K562 (cell line): ENCODE data around the gene JUNB. TPM values are rescaled to one million over a fixed set of nuclear protein-coding genes. Genes with fewer than 3 reads are reported as not detected.
A peak's percentile ranks its signal among the peaks of the same experiment; 100 is the strongest.

Source experiments
- AFF1 ChIP-seq, 2 experiments: fragments of 450-650 bp; IDR thresholded peaks; 2 replicates each; pipeline ENCODE4 v1.6.1; 2018; ENCODE audit warnings: mild to moderate bottlenecking in 2 of 2, low read depth in 1 of 2; ENCODE audit not compliant: partially characterized antibody in 2 of 2
- ARNT ChIP-seq, 2 experiments: fragments of 450-650 bp; IDR thresholded peaks; 2 replicates each; pipeline ENCODE4 v1.6.1; 2016; ENCODE audit warnings: mild to moderate bottlenecking in 1 of 2
- DACH1 ChIP-seq: fragments of 450-650 bp; IDR thresholded peaks from 2 replicates; pipeline ENCODE4 v1.6.1; 2018; ENCODE audit not compliant: partially characterized antibody
- E2F8 ChIP-seq: fragments of 450-650 bp; IDR thresholded peaks from 2 replicates; pipeline ENCODE4 v1.7.1; 2018; ENCODE audit warnings: mild to moderate bottlenecking, low read depth; ENCODE audit not compliant: partially characterized antibody
- HEY1 ChIP-seq: fragments of 250-450 bp; sonication (Bioruptor Pico); IDR thresholded peaks from 2 replicates; pipeline ENCODE4 v1.5.0; 2020; ENCODE audit warnings: mild to moderate bottlenecking, moderate library complexity, borderline replicate concordance
- HNRNPL ChIP-seq: fragments of 200-400 bp; formaldehyde crosslinking; IDR thresholded peaks from 2 replicates; pipeline ENCODE4 v1.6.1; 2017; ENCODE audit warnings: low read depth, mild to moderate bottlenecking, low read length
- MBD2 ChIP-seq: sonication (generic); IDR thresholded peaks from 2 replicates; pipeline ENCODE4 v1.6.1; 2016; ENCODE audit warnings: low read depth, borderline replicate concordance
- PCBP1 ChIP-seq: fragments of 200-400 bp; formaldehyde crosslinking; IDR thresholded peaks from 2 replicates; pipeline ENCODE4 v1.6.1; 2018; ENCODE audit warnings: mild to moderate bottlenecking, low read depth, low read length; ENCODE audit not compliant: poor library complexity, severe bottlenecking
- SMAD1 ChIP-seq: fragments of 150-350 bp; IDR thresholded peaks from 2 replicates; pipeline ENCODE4 v1.6.1; 2014; ENCODE audit warnings: low read length, low read depth; ENCODE audit not compliant: partially characterized antibody
- ZBTB40 ChIP-seq, 2 experiments: fragments of 450-650 bp in 1 of 2; sonication (generic) in 1 of 2; formaldehyde crosslinking in 1 of 2; IDR thresholded peaks; 2 replicates each; pipeline versions ENCODE4 v1.7.1 to v1.9.0; 2016 to 2022; ENCODE audit warnings: inconsistent platforms in 1 of 2, mild to moderate bottlenecking in 1 of 2, missing genetic modification reagents in 1 of 2
- ZNF175 ChIP-seq: fragments of 200-800 bp; sonication (Bioruptor generic); IDR thresholded peaks from 2 replicates; pipeline ENCODE4 v1.6.1; 2016; ENCODE audit warnings: low read depth, mild to moderate bottlenecking, missing genetic modification characterization, missing compliant biosample characterization
- polyA plus RNA-seq, 8 experiments: library from polyadenylated mRNA; depleted of rRNA in 4 of 8; stranded (reverse) in 5 of 8; unstranded in 3 of 8; fragments of >200 nt; fragmentation: Nextera tagmentation in 2 of 8; fragmentation: Illumina TruSeq in 1 of 8; extraction: Ambion mirVana in 2 of 8; extraction: Trizol in 1 of 8; gene quantifications; 2 replicates each; pipeline versions ENCODE4 v1.2.1 to v1.2.3, GENCODE V29; 2011 to 2014; ENCODE audit warnings: inconsistent platforms in 1 of 8, missing spikeins in 1 of 8
- total RNA-seq, 7 experiments: library from RNA; depleted of rRNA in 6 of 7; stranded (reverse); fragments of >200 nt in 6 of 7; fragmentation: Illumina TruSeq in 2 of 7; extraction: Trizol in 2 of 7; gene quantifications; 2 replicates each; pipeline versions ENCODE4 v1.2.1 to v1.2.3, GENCODE V29; 2011 to 2021; ENCODE audit warnings: low replicate concordance in 1 of 7

The JUNB gene
- total and polyA plus RNA-seq, 9 of the 15 experiments (the other 6 are each of a cell fraction or from before 2014, with no cell fraction given): 0.23 to 88.1 (median 13.1) TPM

GRCh38 chr19:12788682-12789097 is 2.6 kb upstream of the JUNB start (continued):
- TF ChIP-seq ZBTB40 (IDR thresholded peaks at IDR 0.05): no peak; the same call in 1 of the 2 replicates
- TF ChIP-seq ZBTB40 (CRISPR knock-in tag; IDR thresholded peaks at IDR 0.05): no peak
- TF ChIP-seq HEY1 (CRISPR knock-in tag): no peak
- peak; percentile 40; the same call in 1 of the 2 replicates for TF ChIP-seq MBD2
- no peak for TF ChIP-seq E2F8
- TF ChIP-seq HNRNPL: no peak
- TF ChIP-seq AFF1 (IDR thresholded peaks at IDR 0.05; ENCODE audit: low read depth in 1 of 2, partially characterized antibody in 2 of 2): no peak
- TF ChIP-seq DACH1: peak; percentile 61
- TF ChIP-seq PCBP1: no peak
- no peak for TF ChIP-seq ZNF175 (CRISPR knock-in tag)
- 0 out of 4 replicates have a peak, but pooled peaks of 1 of the 2 experiments have one; percentile 24 for TF ChIP-seq ARNT (IDR thresholded peaks at IDR 0.05)
- TF ChIP-seq SMAD1: peak; percentile 26
